ENCODE results near the gene COL4A6.

The COL4A6 gene

GRCh38 chrX:108275732-108276131 is 162.5 kb downstream of the COL4A6 start (continued):
- no peak for TF ChIP-seq ZBTB26 (tag by site-specific recombination; optimal IDR thresholded peaks at IDR 0.05)

- H3K4me1 ChIP-seq (ENCODE audit: control insufficient read depth, insufficient read depth, low read length) = peaks cover 3% of the 10 kb centered on the region
- POLR2A ChIA-PET = no interaction called here
- H3K36me3 ChIP-seq (ENCODE audit: control insufficient read depth in 2 of 2, insufficient read depth in 1 of 2, low read length in 2 of 2) = no peaks in the 10 kb centered on the region
- TF ChIP-seq CTCF (tag by site-specific recombination; IDR thresholded peaks at IDR 0.05) (no peak), ZNF837 (tag by site-specific recombination; IDR thresholded peaks at IDR 0.05) (no peak), ZNF16 (tag by site-specific recombination; IDR thresholded peaks at IDR 0.05; ENCODE audit: low read depth) (no peak), PRDM10 (tag by site-specific recombination; IDR thresholded peaks at IDR 0.05) (no peak), SP2 (tag by site-specific recombination; IDR thresholded peaks at IDR 0.05) (no peak), ZFP41 (tag by site-specific recombination; IDR thresholded peaks at IDR 0.05; ENCODE audit: borderline replicate concordance) (no peak), ZNF10 (tag by site-specific recombination; IDR thresholded peaks at IDR 0.05) (no peak), TRIM28 (IDR thresholded peaks at IDR 0.05; ENCODE audit: borderline replicate concordance, low read length) (no peak), SETDB1 (IDR thresholded peaks at IDR 0.05; ENCODE audit: insufficient read length, low read length) (no peak), ZNF571 (tag by site-specific recombination; IDR thresholded peaks at IDR 0.05) (no peak), ELK4 (IDR thresholded peaks at IDR 0.05; ENCODE audit: borderline replicate concordance, low read depth, low read length) (no peak), MZF1 (tag by site-specific recombination; IDR thresholded peaks at IDR 0.05; ENCODE audit: borderline replicate concordance) (no peak), ZNF2 (tag by site-specific recombination; IDR thresholded peaks at IDR 0.05) (no peak), ZEB2 (tag by site-specific recombination; IDR thresholded peaks at IDR 0.05) (no peak), ZNF362 (tag by site-specific recombination; IDR thresholded peaks at IDR 0.05) (no peak), ZNF549 (tag by site-specific recombination; IDR thresholded peaks at IDR 0.05) (no peak), ZFP69B (tag by site-specific recombination; IDR thresholded peaks at IDR 0.05) (no peak), ZFHX2 (tag by site-specific recombination; conservative IDR thresholded peaks at IDR 0.05) (no peak), WT1 (tag by site-specific recombination; IDR thresholded peaks at IDR 0.05) (no peak), ZSCAN5A (tag by site-specific recombination; IDR thresholded peaks at IDR 0.05) (no peak)
- no peak overlapping the region for H3K27ac ChIP-seq (ENCODE audit: extremely low read depth, low read depth, low read length)
- CTCF ChIA-PET = interaction anchor here (1.2 to 1.6 kb wide), 3 partner anchors 21 to 47 kb away, joined by 3 to 9 read pairs (median 4); no protein-coding TSS in a partner anchor
- no peaks in the 10 kb centered on the region for H3K9me3 ChIP-seq (ENCODE audit: control insufficient read depth, insufficient read depth, low read depth, low read length)
- no peak overlapping the region for H3K4me3 ChIP-seq (ENCODE audit: low read depth, low read length)
These were observed 166.8 kb downstream of the COL4A6 start for GRCh38 chrX:108271397-108271787.
